ENCODE data around the gene LLGL2. TPM values are rescaled to one million over a fixed set of nuclear protein-coding genes. Genes with fewer than 3 reads are reported as not detected.

The LLGL2 gene
- total RNA-seq, 1 donor from 2014 or later: 111 TPM

GRCh38 chr17:75602644-75603043 lies 77.1 kb downstream of the LLGL2 start:
- intact Hi-C loops (cut with DNase I): no loop called here
- DNase-seq: no peak
- TF ChIP-seq CTCF (IDR thresholded peaks at IDR 0.05): no peak
- Histone ChIP-seq H3K9me3 (no peaks in the 10 kb centered on the region), H3K27ac (no peak overlapping the region), H3K36me3 (peaks cover 5% of the 10 kb centered on the region), H3K4me1 (no peaks in the 10 kb centered on the region), H3K4me3 (no peak overlapping the region), H3K27me3 (ENCODE audit: low read depth) (no peaks in the 10 kb centered on the region)
- peak in 1 of 2 donors; percentile 32 for ATAC-seq

GRCh38 chr17:75603123-75603522 lies 77.6 kb downstream of the LLGL2 start:
- no peaks in the 10 kb centered on the region for H3K9me3 ChIP-seq
- TF ChIP-seq CTCF (IDR thresholded peaks at IDR 0.05): no peak
- no peak overlapping the region for H3K4me3 ChIP-seq
- no peaks in the 10 kb centered on the region for H3K4me1 ChIP-seq
- intact Hi-C loops (cut with DNase I): no loop called here
- DNase-seq (no peak), ATAC-seq (no peak)
- peaks cover 5% of the 10 kb centered on the region for H3K36me3 ChIP-seq
- H3K27ac ChIP-seq: no peak overlapping the region
- H3K27me3 ChIP-seq (ENCODE audit: low read depth): no peaks in the 10 kb centered on the region

- intact Hi-C loops (cut with DNase I): no loop called here
- no peaks in the 10 kb centered on the region for H3K4me1 ChIP-seq
- DNase-seq (no peak), ATAC-seq (no peak)
- H3K27me3 ChIP-seq (ENCODE audit: low read depth): no peaks in the 10 kb centered on the region
- no peak overlapping the region for H3K27ac ChIP-seq
- peaks cover 5% of the 10 kb centered on the region for H3K36me3 ChIP-seq
- no peaks in the 10 kb centered on the region for H3K9me3 ChIP-seq
- H3K4me3 ChIP-seq: no peak overlapping the region
- TF ChIP-seq CTCF (IDR thresholded peaks at IDR 0.05): no peak
Observed at GRCh38 chr17:75604034-75604695, 78.7 kb downstream of the LLGL2 start.

- TF ChIP-seq CTCF (IDR thresholded peaks at IDR 0.05): no peak
- Histone ChIP-seq H3K36me3 (peaks cover 15% of the 10 kb centered on the region), H3K9me3 (no peaks in the 10 kb centered on the region), H3K4me1 (no peaks in the 10 kb centered on the region), H3K4me3 (no peak overlapping the region), H3K27ac (no peak overlapping the region), H3K27me3 (ENCODE audit: low read depth) (no peaks in the 10 kb centered on the region)
- DNase-seq: no peak
- ATAC-seq: no peak
- intact Hi-C loops (cut with DNase I): no loop called here
Observed at GRCh38 chr17:75605790-75606189, 80.3 kb downstream of the LLGL2 start.

GRCh38 chr17:75607086-75607485 lies 81.6 kb downstream of the LLGL2 start:
- DNase-seq (no peak), ATAC-seq (no peak)
- intact Hi-C loops (cut with DNase I): no loop called here

More at GRCh38 chr17:75607086-75607485, 81.6 kb downstream of the LLGL2 start:
- peaks cover 27% of the 10 kb centered on the region for H3K36me3 ChIP-seq
- no peaks in the 10 kb centered on the region for H3K4me1 ChIP-seq
- no peak overlapping the region for H3K4me3 ChIP-seq
- H3K9me3 ChIP-seq: no peaks in the 10 kb centered on the region
- no peak overlapping the region for H3K27ac ChIP-seq
- TF ChIP-seq CTCF (IDR thresholded peaks at IDR 0.05): no peak
- no peaks in the 10 kb centered on the region for H3K27me3 ChIP-seq (ENCODE audit: low read depth)

Measured in lower lobe of right lung (tissue), 2 donors.